HG03280 (cell line): Measurements from ENCODE around the gene PMEPA1.

Experiments used
- ATAC-seq: cut with Tn5 transposase; IDR thresholded peaks from one replicate; pipeline ENCODE4 v1.9.1; 2021; ENCODE audit warnings: mild to moderate bottlenecking, moderate library complexity; ENCODE audit not compliant: unreplicated experiment

Gene PMEPA1

DNA sequence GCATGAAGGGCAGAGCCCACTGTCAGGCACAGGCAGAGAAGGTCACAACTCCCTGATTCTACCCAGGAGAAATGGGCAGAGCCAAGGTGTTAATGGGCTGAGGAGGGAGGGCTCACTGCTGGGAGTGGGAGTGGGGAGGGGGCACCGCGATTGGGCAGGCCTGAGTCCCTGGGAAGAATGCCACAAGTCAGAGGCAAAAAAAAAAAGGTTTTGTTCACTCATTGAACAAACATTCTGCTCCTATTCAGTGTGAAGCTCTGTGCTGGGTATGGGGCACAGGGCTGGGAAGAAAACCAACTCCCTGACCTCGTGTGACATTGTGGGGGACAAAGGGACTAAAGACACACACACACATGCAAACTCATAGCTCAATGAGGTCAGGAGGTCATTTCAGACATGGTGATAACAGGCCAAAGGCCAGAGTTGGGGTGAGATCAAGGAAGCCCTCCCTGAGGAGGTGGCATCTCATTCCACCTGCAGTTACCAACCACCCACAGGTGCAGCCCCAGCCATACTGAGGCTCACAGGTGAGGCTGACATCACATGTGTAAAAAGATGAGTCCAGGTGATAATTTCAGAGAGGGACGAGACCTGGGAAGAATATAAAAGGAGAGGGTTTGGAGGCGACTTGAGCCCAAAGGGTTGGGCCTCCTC lies 3.2 kb upstream of the PMEPA1 start:
- ATAC-seq, result no peak

DNA sequence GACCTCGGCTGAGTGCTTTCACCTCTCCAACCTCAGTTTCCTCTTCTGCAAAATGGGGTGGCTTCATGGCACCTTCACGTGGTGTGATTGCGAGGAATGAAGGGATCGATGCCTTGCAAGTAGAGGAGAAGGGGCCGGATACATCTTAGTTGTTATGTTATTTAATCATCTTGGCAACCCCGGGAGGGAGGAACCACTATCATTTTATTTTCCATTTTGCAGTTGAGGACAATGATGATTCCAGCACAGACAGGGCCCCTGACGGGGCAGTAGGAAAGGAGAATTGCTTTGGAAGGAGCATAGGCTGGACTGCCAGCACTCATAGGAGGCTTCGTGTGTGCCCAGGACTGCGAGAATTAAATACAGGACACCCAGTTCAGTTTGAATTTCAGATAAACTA lies 2.5 kb upstream of the PMEPA1 start:
- ATAC-seq, result no peak

DNA sequence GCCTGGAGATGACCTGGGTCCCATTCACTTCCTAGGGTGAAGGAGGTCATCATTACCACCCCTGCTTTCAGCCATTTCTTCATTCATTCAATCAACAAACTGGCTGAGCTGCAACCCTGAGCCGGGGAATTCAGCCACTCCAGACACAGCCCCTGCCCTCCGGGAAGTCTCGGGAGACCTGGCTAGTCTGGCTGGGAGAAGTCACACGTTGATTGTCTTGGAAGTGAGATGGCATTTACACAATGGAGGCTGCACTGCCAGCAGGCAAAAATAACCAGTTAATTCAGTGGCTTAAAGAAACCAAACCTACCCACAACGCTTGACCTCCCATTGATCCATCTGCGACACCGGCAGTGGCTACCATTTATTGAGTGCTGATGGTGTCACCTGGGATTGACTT lies 2.0 kb upstream of the PMEPA1 start:
- ATAC-seq, result no peak

DNA sequence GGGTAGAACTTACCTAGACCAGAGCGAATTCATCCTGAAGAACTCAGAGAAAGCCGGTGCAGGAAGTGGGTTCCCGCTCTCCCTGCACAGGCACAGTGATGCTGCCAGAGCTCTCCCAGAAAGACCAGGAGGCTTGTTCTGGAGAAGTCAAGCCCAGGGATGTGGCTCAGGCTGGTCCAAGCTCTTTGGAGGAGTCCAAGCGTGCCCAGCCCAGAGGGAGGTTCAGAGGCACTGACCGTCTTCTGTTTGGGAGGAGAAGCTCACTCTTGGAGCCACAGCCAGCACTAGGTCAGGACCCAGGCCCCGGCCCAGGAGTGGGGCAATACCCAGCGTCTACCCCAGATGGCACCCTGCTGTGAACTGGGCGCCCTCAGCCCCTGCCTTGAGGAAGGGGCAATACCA lies 1.5 kb upstream of the PMEPA1 start:
- ATAC-seq, result no peak

DNA sequence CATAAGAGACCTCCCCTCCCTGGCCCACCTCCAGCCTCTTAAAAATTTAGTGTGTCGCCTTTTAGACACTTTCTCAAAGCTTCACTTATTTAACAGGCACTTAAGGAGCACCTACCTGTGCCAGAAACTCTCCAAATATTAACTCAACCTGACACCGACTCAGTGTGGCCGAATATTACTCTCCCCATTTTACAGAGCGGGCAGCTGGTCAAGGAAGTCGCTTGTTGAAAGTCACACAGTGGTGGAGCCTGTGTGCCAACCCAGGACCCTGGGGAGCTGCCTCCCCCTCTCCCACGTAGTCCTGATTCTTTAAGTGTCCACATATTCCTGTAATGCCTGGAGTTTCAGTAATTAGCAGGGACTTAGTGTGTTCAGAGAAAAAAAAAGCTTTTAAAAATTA lies 1.0 kb upstream of the PMEPA1 start:
- ATAC-seq, result no peak

DNA sequence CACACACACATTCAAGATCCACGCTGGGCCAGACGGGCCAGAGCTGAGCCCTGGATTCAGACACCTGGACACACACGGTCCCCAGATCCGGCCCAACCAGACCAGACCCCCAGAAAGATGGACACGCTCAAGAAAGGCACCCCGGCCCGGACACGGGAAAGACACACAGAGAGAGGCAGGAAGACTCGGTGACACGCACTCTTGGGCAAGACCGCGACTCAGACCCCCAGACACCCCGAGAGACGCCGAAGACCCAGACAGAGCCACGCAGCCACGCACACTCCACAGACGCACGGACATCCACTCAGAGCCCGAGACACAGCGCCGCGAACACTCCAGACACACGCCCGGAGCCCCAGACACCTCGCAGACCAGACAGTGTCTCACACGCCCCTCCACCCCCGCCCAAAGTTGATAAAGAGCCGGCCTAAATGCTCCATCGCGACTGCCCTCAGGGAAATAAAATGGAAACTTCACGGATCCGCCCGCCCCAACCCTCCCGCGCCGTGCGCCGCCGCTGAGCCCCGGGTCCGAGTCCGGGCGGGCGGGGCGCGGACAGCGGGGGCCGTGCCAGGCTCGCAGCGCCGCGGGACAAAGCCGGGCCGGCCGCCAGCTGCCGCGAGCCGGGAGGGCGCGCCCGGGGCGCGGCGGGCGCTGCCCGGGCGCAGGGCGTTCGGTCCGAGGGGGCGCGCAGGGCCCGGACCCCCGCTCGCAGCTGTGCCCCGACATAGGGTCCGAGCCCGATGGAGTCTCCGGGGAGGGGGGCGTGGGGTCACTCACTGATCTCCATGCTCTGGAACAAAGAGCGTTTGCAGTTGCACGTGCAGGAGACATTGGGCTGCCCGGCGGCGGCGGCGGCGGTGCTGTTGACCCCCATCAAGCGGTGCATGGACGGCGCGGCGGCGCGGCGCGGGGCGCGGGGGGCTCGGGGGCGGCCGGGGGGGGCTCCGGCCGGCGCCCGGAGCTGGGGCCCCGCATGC lies 831 bp downstream of the PMEPA1 start:
- ATAC-seq, result peak; percentile 8

DNA sequence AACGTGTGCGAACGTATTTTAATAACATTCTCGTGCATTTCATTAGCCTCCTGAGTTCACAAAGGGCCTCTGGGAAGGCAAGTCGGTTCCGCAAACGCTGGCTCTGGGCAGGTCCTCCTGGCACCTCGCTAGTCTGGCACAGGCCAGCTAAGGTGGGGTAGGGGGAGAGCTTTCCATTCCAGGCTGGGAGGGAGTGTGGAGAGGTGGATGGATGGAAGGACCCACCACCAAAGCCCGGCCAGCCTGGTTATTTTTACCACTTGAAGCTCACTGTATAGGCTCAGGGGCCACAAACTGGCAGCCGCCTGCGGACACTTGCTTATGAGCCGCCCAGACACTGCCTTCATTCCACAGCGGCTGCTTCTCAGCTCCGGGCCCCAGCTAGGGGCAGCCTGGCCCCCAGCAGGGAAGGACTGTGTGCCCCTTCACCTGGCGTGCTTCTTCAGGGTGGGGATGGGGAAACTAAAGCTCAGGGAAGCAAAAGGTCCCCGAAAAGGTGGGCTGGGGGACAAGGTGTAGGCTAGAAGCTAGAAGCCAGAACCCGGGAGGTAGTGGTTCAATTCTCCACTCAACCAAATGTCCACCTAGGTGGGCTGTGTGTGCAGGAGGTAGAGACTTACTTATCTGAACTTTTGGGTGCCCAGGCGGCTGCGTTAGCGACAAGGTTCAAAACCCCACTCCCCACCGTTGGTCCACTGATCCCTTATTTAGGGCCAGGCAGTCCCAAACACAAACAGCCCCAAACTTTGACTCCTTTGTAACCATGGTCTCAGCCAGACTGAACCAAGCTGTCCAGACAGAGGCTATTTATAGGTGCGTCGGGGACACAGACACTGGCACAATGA lies 1.7 kb downstream of the PMEPA1 start:
- ATAC-seq, result no peak

DNA sequence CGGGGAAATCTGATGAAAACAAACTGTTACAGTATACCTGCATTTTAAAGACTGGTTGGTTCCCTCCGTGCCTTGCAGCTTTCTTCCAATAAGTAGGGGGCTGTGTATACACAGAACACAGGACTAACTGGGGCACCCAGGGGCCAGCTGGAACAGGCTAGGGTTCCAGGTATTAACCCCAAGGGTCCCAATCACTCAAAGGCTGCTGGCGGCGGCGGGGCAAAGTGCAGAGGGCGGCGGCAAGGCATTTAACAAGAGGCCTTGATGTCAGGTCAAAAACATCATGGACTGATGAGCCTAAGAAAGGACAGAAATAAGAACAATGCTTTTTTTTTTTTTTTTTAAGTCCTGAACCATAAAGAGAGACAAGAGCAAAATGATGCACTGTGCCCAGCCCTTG lies 2.5 kb downstream of the PMEPA1 start:
- no peak for ATAC-seq

DNA sequence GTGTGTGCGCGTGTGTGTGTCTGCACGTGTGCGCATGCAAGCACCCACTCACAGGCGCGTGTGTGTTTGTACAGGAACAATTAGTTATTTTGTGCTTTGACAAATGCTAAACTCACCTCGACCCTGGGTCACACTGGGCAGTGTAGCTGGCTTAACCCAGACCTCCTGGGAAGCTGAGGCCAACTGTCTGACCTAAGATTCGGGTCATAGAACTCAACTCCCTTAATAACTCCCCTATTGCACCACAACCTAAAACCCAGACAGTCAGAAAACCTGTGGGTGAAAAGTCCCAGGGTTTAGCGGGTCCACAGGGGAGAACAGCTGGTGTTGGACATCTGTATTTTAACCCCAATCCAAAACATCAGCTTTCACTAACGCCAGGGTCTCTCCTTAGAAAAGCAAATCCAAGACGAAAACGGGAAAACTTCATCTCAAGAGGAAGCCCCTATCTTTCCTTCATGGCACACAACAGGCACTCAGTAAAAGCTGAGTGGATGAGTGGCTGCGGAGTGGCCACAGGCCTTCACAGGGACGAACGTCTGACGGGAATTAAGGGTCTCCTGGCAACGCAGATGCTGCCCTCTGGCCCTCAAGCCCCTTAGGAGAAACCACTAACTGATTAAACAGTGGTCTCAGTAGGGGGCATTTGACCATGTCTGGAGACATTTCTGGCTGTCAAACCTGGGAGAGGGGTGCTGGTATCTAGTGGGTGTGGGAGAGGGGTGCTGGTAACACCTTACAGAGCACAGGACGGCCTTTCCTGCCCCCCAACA lies 4.5 kb downstream of the PMEPA1 start:
- ATAC-seq, result no peak

DNA sequence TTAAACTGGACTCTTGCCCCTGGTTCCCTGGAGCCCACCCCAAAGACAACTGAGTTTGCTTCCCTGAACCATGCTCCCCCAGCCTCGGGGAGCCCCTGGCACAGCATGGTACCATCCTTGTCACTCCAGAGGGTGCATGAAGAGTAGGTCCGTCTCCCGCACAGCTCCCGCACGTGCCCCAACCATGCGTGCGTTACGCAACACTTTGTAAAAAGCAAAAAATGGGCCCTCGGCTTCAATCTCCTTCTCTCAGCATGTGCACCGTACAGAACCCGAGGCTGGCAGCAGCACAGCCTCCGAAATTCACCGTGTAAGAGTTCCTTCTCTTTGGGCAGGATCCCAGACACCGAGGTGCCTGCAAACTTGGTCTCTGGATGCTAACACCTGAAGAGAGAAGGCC lies 5.6 kb downstream of the PMEPA1 start:
- no peak for ATAC-seq

DNA sequence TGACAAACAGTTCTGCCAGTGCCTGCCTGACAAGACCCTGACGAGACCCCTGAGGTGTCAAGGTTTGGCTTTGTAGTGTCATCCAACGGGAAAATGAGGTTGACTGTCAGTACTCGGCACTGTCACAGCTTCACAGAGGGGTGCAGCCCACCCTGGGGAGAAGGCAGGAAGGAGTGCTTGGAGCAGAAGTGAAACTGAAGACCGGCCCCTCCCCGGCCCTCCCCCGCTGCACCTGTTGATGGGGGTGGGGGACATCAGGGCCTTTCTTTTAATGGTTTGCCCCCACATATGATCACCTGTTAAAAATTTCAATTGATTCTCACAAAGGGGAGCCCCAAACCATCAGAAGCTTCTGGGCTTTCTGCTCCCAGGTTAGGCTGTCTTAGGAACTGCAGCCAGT lies 6.8 kb downstream of the PMEPA1 start:
- ATAC-seq, result no peak

DNA sequence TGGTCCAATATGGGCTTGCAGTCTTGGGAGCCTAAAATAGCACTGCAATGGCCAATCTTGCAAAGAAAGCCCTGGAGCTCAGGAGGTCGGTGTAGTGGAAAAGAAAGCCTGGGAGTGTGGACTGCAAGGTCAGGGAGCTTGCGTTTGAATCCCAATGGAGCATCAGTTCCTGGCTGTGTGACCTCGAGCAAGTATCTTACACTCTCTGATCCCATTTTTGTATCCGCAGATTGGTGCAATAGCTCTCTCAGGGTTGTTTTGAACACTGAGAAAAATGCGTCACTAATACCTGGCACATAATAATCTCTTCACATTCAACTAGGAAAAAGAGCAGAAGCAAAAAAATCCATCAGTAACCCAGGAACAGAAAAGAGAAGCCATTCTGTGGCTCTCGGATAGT lies 7.3 kb downstream of the PMEPA1 start:
- no peak for ATAC-seq

DNA sequence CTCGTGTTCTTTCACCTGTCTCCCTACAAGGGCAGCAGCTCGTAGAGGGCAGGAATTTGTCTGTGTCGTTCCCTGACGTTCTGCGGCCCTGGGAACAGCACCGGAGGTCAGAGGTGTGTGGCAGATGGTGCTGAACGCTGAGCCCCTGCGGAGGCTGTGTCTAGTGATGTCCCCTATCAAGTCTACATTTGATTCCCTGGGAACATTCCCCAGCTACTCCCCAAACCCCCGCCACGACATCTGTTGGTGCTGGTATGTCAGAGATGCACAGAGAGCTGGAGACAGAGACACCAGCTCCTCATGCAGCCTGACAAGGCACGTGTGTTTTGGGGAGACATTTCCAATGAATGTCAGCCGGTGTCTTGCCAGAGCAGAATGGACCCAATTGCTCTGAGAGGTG lies 7.7 kb downstream of the PMEPA1 start:
- no peak for ATAC-seq

DNA sequence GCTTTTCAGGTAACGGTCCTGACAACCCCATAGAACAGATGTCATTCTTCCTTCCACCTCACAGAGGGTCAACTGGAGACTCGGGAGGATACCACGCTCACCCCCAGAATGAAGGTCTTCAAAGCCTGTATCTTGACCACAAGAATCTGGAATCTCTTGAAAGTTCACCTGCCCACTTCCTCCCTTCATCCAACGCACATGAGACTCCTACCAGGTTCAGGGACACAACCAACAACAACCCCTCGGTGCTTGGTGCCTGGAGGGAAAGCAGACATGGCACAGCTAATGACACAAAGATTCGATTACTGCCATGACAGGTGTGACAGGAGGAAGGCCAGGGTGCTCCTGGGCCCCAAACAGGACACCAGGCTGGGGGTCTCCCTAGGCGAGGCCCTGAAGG lies 8.2 kb downstream of the PMEPA1 start:
- no peak for ATAC-seq

DNA sequence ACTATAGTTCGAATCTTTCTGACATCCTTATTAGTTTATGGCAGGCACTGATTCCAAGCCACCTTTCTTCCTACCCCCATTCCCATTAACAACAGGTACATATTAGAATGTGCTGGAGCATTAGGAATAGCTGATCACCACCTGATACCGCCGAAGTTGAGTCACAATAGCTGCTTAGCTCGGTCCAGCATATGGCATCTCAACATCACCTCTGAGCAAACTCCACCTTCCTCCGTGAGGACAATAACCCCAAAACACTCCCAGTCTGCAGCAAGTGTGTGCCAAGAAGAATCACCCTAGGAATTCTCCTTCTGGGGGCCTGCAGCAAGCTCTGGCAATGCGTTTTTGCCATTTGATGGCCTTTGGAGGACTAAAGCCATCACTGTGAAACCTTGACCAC lies 8.7 kb downstream of the PMEPA1 start:
- ATAC-seq, result no peak

DNA sequence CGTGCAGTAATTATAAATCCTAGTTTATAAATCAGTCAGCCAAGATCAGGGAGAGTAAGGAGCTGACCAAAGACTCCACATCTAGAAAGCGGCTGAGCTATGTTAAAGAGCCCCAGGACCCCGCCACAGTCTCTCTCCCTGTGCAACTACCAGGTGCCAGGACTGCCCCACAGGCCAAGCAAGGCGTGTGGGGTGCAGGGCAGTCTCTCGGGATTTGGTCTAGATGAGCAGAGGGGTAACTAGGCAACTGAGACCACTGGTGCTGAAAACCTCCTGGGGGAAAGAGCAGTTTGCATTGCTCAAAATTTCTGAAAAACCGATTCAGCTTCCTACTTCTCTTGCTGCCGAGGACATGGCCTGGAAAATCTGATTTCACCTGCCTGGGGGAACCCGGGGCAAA lies 10.4 kb downstream of the PMEPA1 start:
- no peak for ATAC-seq

DNA sequence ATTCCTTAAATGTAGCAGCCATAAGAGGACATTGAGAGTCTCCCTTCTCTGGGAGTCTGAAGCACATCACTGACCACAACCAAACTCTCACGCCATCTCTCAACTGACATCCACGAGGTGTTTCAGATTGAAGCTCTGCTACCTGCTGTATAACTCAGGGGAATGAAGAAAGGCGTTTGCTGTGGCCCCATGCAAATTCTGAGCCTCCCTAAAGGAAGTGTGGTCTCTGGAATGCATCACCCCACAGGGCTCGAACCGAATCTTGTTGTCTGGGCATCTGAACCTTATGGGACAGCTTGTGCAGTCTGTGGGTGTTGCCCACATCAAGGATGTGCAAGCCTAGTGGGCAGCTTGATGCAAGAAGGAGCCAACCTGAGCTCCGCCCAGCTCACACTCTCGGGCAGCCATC lies 10.9 kb downstream of the PMEPA1 start:
- no peak for ATAC-seq

DNA sequence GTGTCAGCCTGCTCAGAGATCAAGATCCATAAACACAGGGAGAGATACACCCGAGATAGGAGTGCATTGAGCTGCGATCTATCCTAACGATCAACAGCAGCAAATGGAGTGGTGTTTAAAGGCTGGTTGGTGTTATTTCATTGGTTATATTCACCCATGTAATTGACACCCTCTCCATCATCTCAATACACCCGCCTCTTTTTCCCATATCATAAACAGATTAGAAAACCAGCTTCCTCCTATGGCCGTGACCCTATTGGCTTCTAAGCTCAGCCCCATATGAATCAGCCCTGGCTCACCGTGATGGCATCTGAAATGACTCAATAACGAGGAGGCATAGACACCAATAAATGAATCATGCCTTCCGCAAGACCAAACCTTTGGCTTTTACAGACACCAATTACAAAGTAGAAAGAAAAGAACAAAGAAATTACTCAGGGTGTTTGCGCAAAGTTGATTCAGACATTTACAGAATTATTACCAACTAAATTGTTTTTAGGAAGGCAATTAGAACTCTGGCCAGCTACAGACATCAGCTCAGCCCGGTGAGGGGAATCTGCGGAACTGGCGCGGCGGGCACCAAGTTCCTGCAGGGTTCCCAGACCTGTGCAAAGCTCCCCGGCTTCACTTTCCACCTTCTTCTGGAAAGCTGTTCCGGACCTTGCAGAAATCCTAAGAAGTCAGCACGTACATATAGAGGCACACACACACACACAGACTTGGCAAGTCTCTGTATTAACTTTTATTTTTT lies 11.5 kb downstream of the PMEPA1 start:
- no peak for ATAC-seq

DNA sequence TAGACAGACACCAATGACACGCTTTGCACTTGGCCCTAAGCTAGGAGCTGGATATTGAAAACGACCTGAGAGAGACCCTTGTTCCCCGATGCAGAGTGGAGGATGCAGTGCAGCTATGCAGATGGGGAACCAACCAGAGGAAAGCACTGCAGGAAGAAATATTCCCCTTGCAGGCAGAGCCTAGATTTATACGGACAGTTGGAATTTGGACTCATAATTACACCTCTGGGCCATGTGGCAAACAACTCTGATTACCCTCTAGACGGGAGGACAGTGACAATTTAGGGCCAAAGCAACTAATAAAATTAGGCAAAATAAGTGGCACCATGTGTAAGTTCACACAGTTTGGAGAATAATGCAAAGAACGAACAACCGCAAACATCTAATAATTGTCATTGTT lies 12.3 kb downstream of the PMEPA1 start:
- ATAC-seq, result no peak

DNA sequence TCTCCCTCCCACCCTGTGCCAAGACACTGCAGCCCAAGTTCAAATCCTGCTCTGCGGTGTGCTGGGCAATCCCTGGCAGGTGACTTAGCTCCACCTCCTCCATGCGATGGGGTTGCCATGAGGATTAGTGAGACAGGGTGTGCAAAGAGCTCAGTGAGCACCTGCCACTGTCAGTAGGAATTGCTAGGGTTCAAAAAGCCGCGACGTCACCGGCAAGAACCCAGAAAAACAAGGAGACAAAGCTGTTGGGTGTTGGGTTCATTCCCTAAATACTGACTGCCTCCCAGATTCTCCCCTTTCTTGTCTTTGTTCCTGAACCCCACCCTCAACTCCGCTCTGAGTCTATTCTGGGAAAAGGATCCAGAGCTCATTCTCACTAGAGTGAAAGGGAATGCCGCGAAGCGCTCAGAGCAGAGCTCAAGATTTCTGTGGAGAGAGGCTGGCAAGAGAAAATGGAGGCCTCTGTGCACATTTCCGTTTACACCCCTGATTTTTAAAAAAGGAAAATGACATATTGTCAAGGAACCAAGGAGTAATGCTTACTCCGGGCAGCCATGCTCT lies 13.3 kb downstream of the PMEPA1 start:
- no peak for ATAC-seq
